ENCODE results near the gene UACA.

DNA sequence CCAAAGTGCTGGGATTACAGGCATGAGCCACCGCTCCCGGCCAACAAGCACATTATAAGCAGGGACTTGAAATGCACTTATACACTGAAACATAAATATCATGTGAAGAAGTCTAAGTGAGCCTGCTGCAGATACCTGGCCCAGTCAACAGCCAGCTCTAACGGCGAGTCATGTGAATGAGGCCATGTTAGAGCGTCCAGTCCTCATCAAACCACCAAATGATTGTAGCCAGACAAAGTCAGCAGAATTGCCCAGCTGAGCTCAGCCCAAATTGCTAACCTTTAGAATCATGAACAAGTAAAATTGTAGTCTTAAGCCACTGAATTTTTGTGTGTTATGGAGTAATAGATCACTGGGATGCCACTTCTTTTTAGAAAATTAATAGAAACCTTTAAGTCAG is 37.8 kb upstream of the UACA start:
- TF ChIP-seq POLR2AphosphoS5 (IDR thresholded peaks at IDR 0.05; ENCODE audit: low read depth, low read length) (no peak), POLR2A (IDR thresholded peaks at IDR 0.05; ENCODE audit: low read depth, low read length) (no peak), TAF1 (IDR thresholded peaks at IDR 0.05; ENCODE audit: borderline replicate concordance, low read depth, low read length) (no peak)
